Esophagus squamous epithelium (tissue), 4 donors: ENCODE data around the gene CTBP1.

ENCODE experiments used
- CTCF ChIP-seq, 6 experiments: fragments of 450-650 bp in 4 of 6; fragments of 200-600 bp in 2 of 6; sonication (generic) in 2 of 6; IDR thresholded peaks; one replicate each; pipeline ENCODE4 v1.5.1; 2016 to 2019; ENCODE audit warnings: antibody characterized with exemption in 6 of 6, mild to moderate bottlenecking in 4 of 6, moderate library complexity in 4 of 6
- POLR2A ChIP-seq, 4 donors: fragments of 450-650 bp; IDR thresholded peaks; one replicate each; pipeline ENCODE4 v1.6.1; 2017; ENCODE audit warnings: antibody characterized with exemption in 4 of 4, mild to moderate bottlenecking in 4 of 4, moderate library complexity in 3 of 4

DNA sequence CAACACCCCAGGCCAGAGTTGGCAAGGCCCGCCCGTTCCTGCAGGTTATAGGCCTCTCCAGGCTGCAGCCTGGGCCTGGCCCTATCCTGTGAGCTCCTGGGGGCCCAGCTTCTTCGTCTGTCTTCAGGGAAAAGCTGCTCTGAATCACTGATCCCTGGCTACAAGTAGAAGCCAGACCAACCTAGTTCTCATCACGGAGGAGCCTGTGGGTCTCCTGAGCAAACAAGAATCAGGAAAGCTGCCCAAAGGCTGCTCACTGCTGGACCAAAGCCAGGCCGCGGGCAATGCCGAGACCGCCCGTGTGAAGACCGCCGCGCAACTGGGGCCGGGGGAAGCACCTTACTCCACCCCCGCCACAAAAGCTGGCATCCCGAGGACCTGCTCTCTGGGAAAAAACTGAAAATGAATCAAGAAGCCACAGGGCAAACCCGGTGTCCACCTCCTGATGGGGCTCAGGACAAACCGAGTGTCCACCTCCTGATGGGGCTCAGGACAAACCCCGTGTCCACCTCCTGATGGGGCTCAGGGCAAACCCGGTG is 12.8 kb downstream of the CTBP1 start:
- no peak for TF ChIP-seq POLR2A (IDR thresholded peaks at IDR 0.05)
- TF ChIP-seq CTCF (IDR thresholded peaks at IDR 0.05), result no peak
